Stomach (tissue), 4 donors: ENCODE data around the gene PRR5L.

Source experiments
- EP300 ChIP-seq: sonication (generic); formaldehyde crosslinking; IDR thresholded peaks from one replicate; pipeline ENCODE4 v1.6.1; 2017; ENCODE audit warnings: antibody characterized with exemption
- POLR2A ChIP-seq, 4 donors: fragments of 450-650 bp; IDR thresholded peaks; one replicate each; pipeline ENCODE4 v1.6.1; 2016; ENCODE audit warnings: antibody characterized with exemption in 4 of 4, control low read depth in 2 of 4, mild to moderate bottlenecking in 1 of 4, moderate library complexity in 1 of 4
- POLR2AphosphoS5 ChIP-seq, 3 donors: sonication (generic); formaldehyde crosslinking; IDR thresholded peaks; one replicate each; pipeline ENCODE4 v1.6.1; 2016; ENCODE audit warnings: antibody characterized with exemption in 3 of 3
- TF ChIP-seq, protein P1 (sequence below), 7 experiments: fragments of 450-650 bp in 4 of 7; fragments of 200-600 bp in 3 of 7; sonication (generic) in 3 of 7; IDR thresholded peaks; one replicate each; pipeline ENCODE4 v1.5.1; 2016 to 2019; ENCODE audit warnings: antibody characterized with exemption in 7 of 7, control low read depth in 2 of 7, mild to moderate bottlenecking in 1 of 7

DNA sequence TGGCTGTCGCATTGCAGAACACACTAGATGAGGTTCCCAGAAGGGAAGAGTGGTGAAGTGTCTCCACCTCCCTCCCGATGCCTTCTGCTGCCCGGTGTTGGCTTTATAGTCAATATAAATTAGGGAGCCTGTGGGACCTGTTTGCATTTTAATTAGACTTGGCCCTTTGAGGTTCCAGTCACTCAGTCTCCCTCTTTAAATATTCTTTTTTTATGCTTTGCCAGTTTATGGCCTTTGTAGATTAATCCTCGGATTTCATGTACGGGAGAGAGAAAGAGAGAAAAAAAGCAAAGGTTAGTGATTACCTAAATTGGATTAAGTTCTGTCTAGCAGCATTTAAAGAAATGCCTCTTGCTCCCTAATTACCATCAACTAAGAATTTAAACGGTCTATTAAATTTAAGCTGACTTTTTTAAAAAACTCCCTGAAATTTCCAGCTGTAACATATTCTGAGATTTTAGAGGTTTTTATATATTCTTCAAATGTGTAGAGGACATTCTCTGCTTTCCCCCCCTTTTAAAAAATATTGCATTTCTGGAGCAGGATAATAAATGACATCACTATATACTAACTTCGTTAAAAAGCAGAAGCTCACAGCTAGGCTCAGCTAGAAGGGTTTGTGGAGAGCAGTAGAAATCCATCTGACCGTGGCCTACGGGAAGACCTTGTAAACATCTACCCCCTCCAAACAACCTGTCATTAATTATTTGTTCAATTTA is 84.4 kb downstream of the PRR5L start:
- TF ChIP-seq, protein P1, sequence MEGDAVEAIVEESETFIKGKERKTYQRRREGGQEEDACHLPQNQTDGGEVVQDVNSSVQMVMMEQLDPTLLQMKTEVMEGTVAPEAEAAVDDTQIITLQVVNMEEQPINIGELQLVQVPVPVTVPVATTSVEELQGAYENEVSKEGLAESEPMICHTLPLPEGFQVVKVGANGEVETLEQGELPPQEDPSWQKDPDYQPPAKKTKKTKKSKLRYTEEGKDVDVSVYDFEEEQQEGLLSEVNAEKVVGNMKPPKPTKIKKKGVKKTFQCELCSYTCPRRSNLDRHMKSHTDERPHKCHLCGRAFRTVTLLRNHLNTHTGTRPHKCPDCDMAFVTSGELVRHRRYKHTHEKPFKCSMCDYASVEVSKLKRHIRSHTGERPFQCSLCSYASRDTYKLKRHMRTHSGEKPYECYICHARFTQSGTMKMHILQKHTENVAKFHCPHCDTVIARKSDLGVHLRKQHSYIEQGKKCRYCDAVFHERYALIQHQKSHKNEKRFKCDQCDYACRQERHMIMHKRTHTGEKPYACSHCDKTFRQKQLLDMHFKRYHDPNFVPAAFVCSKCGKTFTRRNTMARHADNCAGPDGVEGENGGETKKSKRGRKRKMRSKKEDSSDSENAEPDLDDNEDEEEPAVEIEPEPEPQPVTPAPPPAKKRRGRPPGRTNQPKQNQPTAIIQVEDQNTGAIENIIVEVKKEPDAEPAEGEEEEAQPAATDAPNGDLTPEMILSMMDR (IDR thresholded peaks at IDR 0.05): no peak
- TF ChIP-seq POLR2A (IDR thresholded peaks at IDR 0.05) (no peak), POLR2AphosphoS5 (IDR thresholded peaks at IDR 0.05) (no peak), EP300 (no peak)
